NCI-H82 treated with DMSO at 0.1 percent for 48 hours (cell line): Measurements from ENCODE around the gene CHRDL1.
"Not testable (repeated sequence)": the region's sequence is repeated elsewhere in the genome, so short reads cannot be mapped to it uniquely, and the experiment has no call there.

ENCODE experiments used
- DNase-seq: peaks from one replicate; lab custom pipeline; 2025; ENCODE audit not compliant: unreplicated experiment; lab: John Stamatoyannopoulos, UW

Gene CHRDL1

GRCh38 chrX:110667706-110668105, 127.9 kb downstream of the CHRDL1 start:
- DNase-seq: no peak

GRCh38 chrX:110665223-110666002, 130.2 kb downstream of the CHRDL1 start:
- no peak for DNase-seq

- DNase-seq: no peak
These were observed 138.5 kb downstream of the CHRDL1 start for GRCh38 chrX:110657073-110657472.

GRCh38 chrX:110654280-110654679, 141.3 kb downstream of the CHRDL1 start:
- DNase-seq: not testable (repeated sequence)

- no peak for DNase-seq
These were observed 149.2 kb downstream of the CHRDL1 start for GRCh38 chrX:110646386-110646785.
